Hepatocyte (in vitro differentiated cells): ENCODE results near the gene SCARF2.
"Not testable (repeated sequence)": the region's sequence is repeated elsewhere in the genome, so short reads cannot be mapped to it uniquely, and the experiment has no call there.

Experiments
- CTCF ChIP-seq: fragments of 200-600 bp; sonication (generic); IDR thresholded peaks from 2 replicates; pipeline ENCODE4 v1.5.1; 2016; ENCODE audit warnings: antibody characterized with exemption, mild to moderate bottlenecking; ENCODE audit not compliant: poor library complexity
- EZH2 ChIP-seq: fragments of 200-600 bp; sonication (generic); IDR thresholded peaks from 2 replicates; pipeline ENCODE4 v1.6.1; 2016; ENCODE audit warnings: antibody characterized with exemption, mild to moderate bottlenecking, borderline replicate concordance
- EZH2phosphoT487 ChIP-seq: fragments of 200-600 bp; sonication (generic); IDR thresholded peaks from one replicate; pipeline ENCODE4 v1.6.1; 2018; ENCODE audit warnings: antibody characterized with exemption, mild to moderate bottlenecking, low read depth, moderate library complexity; ENCODE audit not compliant: unreplicated experiment, severe bottlenecking

GRCh38 chr22:20415241-20415640, 22.4 kb downstream of the SCARF2 start:
- TF ChIP-seq CTCF, EZH2phosphoT487, EZH2: not testable (repeated sequence)
